Gastrocnemius medialis (tissue), 4 donors: Measurements from ENCODE around the gene TCAP.

Experiments used
- CTCF ChIP-seq, 5 experiments: fragments of 450-650 bp in 3 of 5; fragments of 200-600 bp in 2 of 5; sonication (generic) in 2 of 5; IDR thresholded peaks in 4 of 5; conservative IDR thresholded peaks in 1 of 5; 1 replicate in 4 of 5; 2 replicates in 1 of 5; pipeline ENCODE4 v1.5.1; 2016 to 2019; ENCODE audit warnings: antibody characterized with exemption in 5 of 5, mild to moderate bottlenecking in 3 of 5, moderate library complexity in 3 of 5
- POLR2A ChIP-seq, 2 donors: fragments of 450-650 bp; IDR thresholded peaks; one replicate each; pipeline ENCODE4 v1.6.1; 2017; ENCODE audit warnings: antibody characterized with exemption in 2 of 2, mild to moderate bottlenecking in 2 of 2, moderate library complexity in 2 of 2

GRCh38 chr17:39652587-39653315 lies 12.4 kb upstream of the TCAP start:
- TF ChIP-seq POLR2A (IDR thresholded peaks at IDR 0.05): no peak
- TF ChIP-seq CTCF (IDR thresholded peaks at IDR 0.05 in 4 of 5, conservative IDR thresholded peaks at IDR 0.05 in 1 of 5): no peak
